ENCODE results near the gene TNRC6C. TPM values are rescaled to one million over a fixed set of nuclear protein-coding genes. Genes with fewer than 3 reads are reported as not detected.
"Not testable (repeated sequence)": the region's sequence is repeated elsewhere in the genome, so short reads cannot be mapped to it uniquely, and the experiment has no call there.

Gene TNRC6C
- total RNA-seq, 1 donor from 2014 or later, result 11.0 TPM

DNA sequence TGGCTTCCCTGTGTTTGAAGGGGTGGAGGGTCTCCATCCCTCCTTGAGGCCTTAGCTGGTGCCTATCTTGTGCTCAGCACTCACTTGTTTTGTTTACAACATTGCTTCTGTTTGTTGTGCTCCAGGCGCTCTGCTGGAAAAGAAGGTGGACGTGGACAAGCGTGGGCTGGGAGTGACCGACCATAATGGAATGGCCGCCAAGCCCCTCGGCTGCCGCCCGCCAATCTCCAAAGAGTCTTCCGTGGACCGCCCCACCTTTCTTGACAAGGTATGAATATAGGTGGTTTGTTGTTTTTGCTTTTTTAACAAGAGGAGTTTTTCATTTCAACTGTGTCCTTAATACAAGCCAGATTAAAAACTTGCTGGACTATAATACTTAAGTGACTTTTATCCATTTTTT is 116.5 kb downstream of the TNRC6C start:
- no peak for DNase-seq (ENCODE audit: low spot score)
- ATAC-seq, result no peak

- ATAC-seq (no peak), DNase-seq (ENCODE audit: low spot score) (no peak)
Observed at GRCh38 chr17:78075545-78075944, 117.0 kb downstream of the TNRC6C start.

DNA sequence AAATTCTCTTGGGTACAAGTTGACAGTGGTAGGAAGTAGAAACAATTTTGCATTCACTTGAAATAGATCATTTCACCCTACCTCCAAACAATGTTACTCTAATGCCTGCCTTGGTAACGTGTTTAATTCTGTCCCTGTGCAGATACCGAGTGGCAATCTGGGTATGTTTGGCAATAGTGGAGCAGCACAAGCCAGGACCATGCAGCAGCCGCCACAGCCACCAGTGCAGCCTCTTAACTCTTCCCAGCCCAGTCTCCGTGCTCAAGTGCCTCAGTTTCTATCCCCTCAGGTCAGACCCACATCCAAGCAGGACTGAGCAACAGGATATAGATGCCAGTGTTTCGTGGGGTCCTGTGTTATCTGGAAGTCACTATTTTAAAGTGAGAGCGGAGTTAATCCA is 120.8 kb downstream of the TNRC6C start:
- DNase-seq (ENCODE audit: low spot score), result no peak
- no peak for ATAC-seq

GRCh38 chr17:78081551-78081950 is 123.0 kb downstream of the TNRC6C start:
- ATAC-seq, result no peak
- no peak for DNase-seq (ENCODE audit: low spot score)

- ATAC-seq; DNase-seq (ENCODE audit: low spot score): not testable (repeated sequence)
Observed at GRCh38 chr17:78082355-78082872, 123.9 kb downstream of the TNRC6C start.

GRCh38 chr17:78082988-78083387 is 124.5 kb downstream of the TNRC6C start:
- no peak for ATAC-seq
- DNase-seq (ENCODE audit: low spot score), result no peak

DNA sequence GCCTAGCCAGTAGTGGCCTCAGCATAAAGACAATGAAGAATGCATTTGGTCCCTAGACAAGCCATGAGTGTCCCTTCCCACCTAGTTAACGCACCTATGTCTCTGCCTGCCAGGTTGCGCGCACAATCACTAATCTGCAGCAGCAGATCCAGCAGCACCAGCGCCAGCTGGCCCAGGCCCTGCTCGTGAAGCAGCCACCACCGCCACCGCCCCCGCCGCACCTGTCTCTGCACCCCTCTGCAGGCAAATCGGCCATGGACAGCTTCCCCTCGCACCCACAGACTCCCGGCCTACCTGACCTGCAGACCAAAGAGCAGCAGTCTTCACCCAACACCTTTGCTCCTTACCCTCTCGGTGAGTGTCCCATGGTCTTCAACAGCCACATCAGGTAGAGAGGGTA is 128.2 kb downstream of the TNRC6C start:
- DNase-seq (ENCODE audit: low spot score), result no peak
- no peak for ATAC-seq

DNA sequence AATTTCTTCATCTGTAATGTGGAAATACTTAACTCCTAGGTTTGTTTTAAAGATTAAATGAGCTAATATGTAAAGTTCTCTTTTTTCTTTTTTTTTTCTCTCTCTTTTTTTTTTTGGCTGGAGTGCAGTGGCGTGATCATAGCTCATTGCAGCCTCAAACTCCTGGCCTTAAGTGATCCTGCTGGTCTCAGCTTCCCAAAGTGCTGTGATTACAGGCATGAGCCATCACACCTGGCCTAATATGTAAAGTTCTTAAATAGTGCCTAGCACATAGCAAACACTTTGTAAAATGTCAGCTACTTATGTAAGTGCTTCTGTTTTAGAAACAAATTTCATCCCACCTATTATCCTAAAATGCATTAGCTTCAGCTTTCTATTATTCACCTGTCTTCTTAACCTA is 130.0 kb downstream of the TNRC6C start:
- ATAC-seq, result no peak

DNA sequence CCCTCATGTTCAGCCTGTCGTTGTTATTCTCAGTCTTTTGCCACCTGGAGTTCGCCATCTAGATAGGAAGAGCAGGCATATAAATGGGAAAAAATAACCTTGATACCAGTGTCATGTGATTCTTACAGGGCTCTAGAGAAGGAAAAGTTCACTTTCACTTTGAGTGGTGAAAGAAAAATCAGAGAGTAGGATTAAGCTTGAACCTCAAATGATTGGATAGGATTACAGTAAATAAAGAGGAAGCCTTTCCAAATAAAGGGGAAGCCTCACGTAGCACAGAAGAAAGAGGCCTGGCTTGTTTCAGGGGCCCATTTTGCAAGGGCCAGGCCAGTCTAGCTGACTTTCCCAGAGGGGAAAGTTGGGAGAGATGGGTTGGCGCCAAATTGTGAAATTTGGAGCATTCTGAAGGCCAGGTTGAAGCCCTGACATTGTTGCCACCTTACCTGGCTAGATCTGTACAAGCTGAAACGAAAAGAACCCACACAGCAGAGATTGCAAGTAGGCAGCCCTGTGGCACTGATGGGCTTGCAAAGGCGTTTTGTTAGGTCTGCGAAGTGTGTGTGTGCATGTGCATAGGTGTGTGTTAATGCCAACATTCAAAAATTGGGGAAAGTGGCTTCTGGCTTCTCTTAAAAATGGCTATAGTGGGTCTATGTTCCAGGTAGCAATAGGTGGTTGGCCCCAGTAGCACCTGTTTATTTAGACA is 131.2 kb downstream of the TNRC6C start:
- no peak for DNase-seq (ENCODE audit: low spot score)
- peak; percentile 79 for ATAC-seq

More for the DNA sequence above, 130.0 kb downstream of the TNRC6C start:
- no peak for DNase-seq (ENCODE audit: low spot score)

- no peak for ATAC-seq
- DNase-seq (ENCODE audit: low spot score), result no peak
Observed at GRCh38 chr17:78092794-78093324, 134.4 kb downstream of the TNRC6C start.

GRCh38 chr17:78095035-78095434 is 136.5 kb downstream of the TNRC6C start:
- no peak for DNase-seq (ENCODE audit: low spot score)
- no peak for ATAC-seq

DNA sequence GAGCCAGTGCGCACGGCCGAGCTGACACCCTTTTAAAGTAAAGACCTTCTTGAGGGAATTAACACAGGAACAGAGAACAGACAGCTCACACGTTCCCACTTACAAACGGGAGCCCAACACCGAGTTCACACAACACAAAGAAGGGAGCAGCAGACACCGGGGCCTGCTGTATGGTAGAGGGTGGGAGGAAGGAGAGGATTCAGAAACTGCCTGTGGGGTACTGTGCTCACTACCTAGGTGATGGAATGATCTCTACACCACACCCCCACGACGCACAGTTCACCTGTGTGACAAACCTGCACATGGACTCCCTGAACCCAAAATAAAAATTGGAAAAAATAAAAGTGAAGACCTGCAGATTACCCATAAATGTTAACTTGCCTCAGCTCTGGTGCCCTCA is 137.6 kb downstream of the TNRC6C start:
- ATAC-seq, result no peak
- DNase-seq (ENCODE audit: low spot score), result no peak

- DNase-seq (ENCODE audit: low spot score), result no peak
- no peak for ATAC-seq
Observed at GRCh38 chr17:78101112-78101511, 142.6 kb downstream of the TNRC6C start.

DNA sequence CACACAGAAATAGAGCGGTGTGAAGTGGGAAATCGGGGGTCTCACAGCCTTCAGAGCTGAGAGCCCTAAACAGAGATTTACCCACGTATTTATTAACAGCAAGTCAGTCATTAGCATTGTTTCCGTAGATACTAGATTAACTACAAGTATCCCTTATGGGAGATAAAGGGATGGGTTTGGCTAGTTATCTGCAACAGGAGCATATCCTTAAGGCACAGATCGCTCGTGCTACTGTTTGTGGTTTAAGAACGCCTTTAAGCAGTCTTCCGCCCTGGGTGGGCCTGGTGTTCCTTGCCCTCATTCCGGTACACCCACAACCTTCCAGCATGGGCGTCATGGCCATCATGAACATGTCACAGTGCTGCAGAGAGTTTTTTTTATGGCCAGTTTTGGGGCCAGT is 143.0 kb downstream of the TNRC6C start:
- ATAC-seq (no peak), DNase-seq (ENCODE audit: low spot score) (no peak)

GRCh38 chr17:78103311-78103710 is 144.8 kb downstream of the TNRC6C start:
- ATAC-seq (no peak), DNase-seq (ENCODE audit: low spot score) (no peak)

DNA sequence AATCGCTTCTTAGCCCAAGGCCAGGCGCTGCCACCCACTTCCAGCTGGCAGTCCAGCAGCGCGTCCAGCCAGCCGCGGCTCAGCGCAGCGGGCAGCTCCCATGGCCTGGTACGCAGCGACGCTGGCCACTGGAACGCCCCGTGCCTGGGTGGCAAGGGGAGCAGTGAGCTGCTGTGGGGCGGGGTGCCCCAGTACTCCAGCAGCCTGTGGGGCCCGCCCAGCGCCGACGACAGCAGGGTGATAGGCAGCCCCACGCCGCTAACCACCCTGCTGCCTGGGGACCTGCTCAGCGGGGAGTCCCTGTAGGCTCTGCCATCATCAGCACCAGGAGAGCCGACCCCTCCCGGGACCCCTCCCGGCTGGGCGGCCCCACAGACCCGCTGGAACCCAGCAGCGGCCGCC is 146.0 kb downstream of the TNRC6C start:
- DNase-seq (ENCODE audit: low spot score) (no peak), ATAC-seq (peak; percentile 20)

GRCh38 chr17:78105101-78105500 is 146.6 kb downstream of the TNRC6C start:
- no peak for ATAC-seq

GRCh38 chr17:78105551-78105950 is 147.0 kb downstream of the TNRC6C start:
- ATAC-seq (no peak), DNase-seq (ENCODE audit: low spot score) (no peak)

More at GRCh38 chr17:78105101-78105500, 146.6 kb downstream of the TNRC6C start:
- no peak for DNase-seq (ENCODE audit: low spot score)

GRCh38 chr17:78106211-78106610 is 147.7 kb downstream of the TNRC6C start:
- DNase-seq (ENCODE audit: low spot score) (no peak), ATAC-seq (no peak)

- ATAC-seq, result no peak
- no peak for DNase-seq (ENCODE audit: low spot score)
Observed at GRCh38 chr17:78107457-78107856, 149.0 kb downstream of the TNRC6C start.

- no peak for DNase-seq (ENCODE audit: low spot score)
- no peak for ATAC-seq
Observed at GRCh38 chr17:78107976-78108725, 149.6 kb downstream of the TNRC6C start.

Data from left lobe of liver (tissue), 2 donors.